SKM-1 treated with dmso at 0.1 percent for 144 hours (cell line): ENCODE measurements around the gene SETD1B.

ENCODE experiments used
- DNase-seq: peaks from one replicate; lab custom pipeline; 2025; ENCODE audit not compliant: unreplicated experiment; lab: John Stamatoyannopoulos, UW

SETD1B gene

DNA sequence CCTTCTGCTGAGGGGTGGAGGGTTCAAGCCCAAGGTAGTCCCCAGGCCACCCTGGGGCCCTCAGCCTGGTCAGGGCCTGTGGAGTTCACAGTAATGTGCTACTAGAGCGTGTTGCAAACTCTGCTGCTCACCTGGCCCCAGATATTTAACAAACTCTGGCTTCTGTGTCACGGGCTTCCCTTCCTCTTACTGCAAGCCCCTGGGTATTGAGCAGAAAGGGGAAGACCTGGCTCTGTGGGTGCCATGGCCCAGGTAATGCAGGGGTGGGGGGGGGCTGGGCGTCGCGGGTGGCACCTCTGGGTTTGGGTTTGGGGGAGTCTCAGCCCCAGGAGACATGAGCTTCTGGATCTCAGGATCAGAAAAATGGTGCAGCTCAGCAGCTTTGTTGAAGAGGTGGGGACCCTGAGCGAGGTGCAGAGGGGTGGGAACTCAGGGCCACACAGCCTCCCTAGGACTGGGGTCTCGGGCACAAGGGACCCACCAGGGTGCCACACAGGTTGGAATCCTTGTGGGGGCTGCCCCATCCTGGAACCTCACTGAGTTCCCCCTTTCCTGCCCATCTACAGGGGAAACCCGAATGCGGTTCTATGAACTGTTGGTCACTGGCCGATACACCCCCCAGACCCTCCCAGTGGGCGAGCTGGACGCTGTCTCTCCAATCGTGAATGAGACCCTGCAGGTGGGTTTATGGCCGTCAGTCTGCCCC, 4.0 kb downstream of the SETD1B start:
- no peak for DNase-seq

DNA sequence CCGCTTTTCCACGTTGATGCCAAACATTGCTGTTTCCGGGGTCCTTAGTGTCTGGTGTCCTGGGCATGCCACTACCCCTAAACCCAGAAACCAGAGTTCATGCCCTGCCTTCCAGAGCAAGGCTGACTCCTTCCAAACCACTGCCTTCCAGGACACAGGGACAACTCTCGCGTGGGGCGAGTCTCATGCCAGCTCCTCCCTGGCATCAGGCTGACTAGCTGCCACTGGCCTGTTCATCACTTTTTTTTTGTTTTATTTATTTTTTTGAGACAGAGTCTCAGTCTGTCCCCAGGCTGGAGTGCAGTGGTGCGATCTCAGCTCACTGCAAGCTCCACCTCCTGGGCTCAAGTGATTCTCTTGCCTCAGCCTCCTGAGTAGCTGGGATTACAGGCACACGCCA, 4.8 kb downstream of the SETD1B start:
- DNase-seq = no peak

DNA sequence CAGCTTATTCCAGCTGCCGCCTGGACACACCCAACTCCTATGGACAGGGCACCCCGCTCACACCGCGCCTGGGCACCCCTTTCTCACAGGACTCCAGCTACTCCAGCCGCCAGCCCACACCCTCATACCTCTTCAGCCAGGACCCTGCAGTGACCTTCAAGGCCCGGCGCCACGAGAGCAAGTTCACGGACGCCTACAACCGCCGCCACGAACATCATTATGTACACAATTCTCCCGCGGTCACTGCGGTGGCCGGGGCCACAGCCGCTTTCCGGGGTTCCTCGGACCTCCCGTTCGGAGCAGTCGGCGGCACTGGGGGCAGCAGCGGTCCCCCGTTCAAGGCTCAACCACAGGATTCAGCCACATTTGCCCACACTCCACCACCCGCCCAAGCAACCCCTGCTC, 5.9 kb downstream of the SETD1B start:
- no peak for DNase-seq

DNA sequence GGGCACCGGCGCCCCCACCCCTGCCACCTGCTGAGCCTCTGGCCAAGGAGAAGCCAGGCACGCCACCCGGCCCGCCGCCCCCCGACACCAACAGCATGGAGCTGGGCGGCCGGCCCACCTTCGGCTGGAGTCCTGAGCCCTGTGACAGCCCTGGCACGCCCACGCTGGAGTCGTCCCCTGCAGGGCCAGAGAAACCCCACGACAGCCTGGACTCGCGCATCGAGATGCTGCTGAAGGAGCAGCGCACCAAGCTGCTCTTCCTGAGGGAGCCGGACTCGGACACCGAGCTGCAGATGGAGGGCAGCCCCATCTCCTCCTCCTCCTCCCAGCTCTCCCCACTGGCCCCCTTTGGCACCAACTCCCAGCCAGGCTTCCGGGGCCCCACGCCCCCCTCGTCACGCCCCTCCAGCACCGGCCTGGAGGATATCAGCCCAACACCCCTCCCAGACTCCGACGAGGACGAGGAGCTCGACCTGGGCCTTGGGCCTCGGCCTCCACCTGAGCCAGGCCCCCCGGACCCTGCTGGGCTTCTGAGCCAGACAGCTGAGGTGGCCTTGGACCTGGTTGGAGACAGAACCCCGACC, 6.5 kb downstream of the SETD1B start:
- DNase-seq = no peak

DNA sequence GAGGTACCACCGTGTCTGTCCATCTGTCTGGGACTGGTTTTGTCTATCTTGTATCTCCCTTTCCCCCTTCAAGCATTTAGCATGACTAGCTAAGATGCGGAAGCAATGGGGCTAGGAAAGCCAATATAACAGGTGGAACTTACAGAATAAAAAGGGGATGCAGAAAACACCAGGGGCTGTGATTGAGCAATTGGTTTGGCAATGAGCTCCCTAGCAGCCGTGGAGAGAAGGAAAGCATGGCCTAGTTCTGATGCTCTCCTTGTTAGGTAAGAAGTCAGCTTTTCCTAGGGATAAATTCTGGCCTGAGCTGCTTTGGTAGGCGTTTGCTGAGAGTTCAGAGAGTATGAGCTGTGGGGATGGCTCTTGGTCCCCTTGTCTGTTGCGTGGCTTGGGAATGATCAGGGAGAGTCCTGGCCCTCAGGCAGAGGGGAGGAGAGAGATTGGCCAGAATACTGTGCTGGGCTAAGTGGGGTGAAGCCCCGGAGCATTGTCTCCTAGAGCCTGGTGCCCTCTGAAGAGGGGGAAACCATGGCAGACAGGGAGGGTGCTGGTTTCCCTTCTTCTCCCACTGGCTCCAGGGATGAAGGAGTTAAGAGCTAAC, 7.1 kb downstream of the SETD1B start:
- DNase-seq = no peak

DNA sequence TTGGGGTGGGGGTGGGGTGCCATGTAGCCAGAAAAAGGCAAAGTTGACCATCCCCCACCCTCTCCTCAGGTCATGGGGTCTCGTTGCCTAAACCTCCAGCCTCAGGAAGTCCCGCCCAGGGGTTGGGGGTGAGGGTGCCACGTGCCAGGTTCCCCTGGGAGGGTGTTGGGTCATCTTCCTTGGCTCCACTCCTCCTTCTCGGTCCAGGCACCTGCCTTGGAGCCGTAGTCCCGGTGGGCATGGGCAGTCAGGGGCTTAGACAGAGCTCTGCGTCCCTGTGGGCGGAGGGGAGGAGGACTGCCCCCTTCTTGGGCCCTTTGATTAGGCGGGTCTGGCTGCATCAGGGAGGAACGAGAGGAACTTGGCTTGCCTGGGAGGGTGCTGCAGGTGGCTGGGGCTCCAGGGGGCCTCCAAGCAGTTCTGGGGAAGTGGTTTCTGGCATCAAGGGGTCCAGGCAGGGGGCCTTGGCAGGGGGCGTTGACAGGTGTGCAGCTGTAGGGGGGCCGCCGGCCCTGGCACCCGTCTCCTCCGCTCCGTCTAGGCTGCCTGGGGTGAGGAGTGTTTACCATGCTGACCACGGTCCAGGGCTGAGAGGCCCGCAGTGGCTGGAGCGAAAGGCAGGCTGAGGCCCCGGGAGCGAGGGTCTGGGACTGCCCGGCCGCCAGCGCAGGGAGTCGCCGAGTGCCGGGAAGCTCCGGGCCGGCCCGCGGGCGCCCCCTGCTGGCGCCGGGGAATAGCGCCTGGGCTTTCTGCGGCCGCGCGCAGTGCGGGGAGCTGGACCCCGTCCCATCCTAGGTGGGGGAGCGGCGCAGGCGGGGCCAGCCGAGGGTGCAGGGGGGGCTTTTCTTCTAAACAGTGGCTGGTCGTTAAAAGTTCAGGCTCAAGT, 7.9 kb downstream of the SETD1B start:
- no peak for DNase-seq

DNA sequence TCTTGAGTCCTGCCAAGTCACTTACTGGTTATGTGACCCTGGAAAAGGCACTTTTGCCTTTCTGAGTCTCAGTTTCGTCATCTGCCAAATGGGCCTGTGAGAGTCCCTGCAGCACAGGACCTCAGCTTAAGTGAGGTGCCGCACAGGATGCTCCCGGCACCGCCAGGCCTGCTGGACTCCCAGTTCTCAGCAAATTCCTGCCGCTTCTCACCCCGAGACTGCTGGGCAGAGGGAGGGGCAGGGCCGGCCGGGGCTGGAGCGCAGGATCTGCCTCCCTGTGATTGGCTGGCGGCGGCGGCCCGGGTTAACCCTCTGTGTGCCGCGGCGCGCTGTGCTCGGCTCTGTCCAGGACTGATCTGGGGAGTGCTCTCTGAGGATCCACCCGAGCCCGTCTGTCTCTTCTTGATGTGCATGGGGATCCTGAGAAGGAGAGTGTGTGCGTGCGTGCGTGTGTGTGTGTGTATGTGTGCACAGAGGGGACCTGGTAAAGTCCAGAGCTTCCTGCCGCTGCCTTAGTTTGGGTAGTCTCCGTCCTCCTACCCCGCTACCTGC, 8.6 kb downstream of the SETD1B start:
- no peak for DNase-seq

DNA sequence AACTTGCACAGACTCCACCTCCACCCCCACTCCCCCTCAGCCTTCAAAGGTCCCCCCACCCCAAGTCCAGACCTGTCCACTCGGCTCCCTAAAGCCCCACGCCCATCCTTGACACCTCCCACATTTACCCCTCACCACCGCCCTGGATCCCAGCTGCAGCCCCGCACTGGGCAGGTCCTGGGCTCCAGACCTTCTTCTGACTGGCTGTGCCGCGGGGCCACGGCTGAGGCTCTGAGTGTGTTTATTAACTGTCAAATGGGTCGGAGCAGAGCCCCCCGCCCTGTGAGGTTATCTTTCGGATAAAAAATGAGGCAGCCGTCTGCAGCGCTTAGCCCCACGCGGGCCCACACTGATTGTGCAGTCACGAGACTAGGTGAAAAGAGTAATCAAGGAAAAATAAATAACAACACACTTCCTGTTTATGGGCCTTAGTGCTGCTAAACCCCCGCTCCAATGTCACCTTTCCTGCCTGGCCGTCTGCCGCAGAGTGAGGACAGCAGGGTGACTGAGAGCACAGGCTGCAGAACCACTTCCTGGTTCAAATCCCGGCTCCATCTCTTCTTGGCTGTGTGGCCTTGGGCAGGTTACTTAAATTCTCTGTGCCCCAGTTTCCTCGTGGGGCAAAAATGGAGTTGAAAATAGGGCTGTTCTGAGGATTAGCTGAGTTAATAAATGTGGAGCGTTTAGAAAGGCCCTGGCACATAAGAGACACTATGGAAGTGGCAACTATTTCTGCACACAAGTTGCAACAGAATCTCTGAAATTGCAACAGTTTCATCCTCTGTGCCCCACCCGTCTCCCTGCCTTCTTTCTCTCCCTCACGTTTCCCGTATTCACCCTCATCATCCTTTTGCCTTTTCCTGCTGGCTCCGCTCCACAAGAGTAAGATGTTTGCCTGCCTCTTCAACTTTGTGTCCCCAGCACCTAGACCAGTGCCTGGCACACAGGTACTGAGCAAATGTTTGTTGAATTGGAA, 9.4 kb downstream of the SETD1B start:
- DNase-seq = no peak

DNA sequence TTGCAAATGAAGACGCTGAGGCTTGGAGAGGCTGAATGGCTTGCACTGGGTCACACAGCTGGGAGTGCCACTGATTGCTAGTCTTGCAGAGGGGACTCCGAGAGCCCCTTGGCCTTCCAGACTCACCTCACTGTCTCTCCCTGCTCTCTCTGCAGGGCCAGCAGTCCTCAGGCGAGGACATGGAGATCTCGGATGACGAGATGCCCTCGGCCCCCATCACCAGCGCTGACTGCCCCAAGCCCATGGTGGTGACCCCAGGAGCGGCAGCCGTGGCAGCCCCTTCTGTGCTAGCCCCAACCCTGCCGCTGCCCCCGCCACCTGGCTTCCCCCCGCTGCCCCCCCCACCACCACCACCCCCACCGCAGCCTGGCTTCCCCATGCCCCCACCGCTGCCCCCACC, 10.1 kb downstream of the SETD1B start:
- no peak for DNase-seq

DNA sequence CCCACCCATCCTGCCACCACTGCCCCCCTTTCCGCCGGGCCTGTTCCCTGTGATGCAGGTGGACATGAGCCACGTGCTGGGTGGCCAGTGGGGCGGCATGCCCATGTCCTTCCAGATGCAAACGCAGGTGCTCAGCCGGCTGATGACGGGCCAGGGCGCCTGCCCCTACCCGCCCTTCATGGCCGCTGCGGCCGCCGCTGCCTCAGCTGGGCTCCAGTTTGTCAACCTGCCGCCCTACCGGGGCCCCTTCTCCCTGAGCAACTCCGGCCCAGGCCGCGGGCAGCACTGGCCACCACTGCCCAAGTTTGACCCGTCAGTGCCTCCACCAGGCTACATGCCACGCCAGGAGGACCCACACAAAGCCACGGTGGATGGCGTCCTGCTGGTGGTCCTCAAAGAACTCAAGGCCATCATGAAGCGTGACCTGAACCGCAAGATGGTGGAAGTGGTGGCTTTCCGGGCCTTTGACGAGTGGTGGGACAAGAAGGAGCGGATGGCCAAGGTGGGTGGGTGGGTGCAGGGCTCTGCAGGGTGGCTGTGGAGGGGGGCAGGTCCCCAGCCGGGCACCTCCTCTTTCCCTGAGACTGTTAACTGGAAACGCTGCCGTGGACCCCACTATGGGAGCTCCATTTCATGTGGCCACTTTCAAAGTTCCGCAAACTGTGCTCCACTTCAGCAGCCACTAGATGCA, 10.8 kb downstream of the SETD1B start:
- no peak for DNase-seq

DNA sequence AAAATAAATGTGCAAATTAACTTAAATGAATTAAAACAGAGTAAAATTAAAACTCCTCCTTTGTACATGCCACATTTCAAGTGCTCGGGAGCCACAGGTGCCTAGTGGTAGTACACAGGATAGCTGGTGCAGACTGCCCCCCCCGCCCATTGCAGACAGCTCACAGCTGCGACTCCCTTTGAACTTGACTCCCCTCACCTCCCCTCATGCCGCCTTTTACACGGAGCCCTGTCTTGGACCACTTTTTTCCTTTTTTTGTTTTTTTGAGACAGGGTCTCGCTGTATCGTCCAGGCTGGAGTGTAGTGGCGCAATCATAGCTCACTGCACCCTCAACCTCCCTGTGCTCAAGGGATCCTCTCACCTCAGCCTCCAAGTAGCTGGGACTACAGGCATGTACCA, 11.5 kb downstream of the SETD1B start:
- DNase-seq = no peak

DNA sequence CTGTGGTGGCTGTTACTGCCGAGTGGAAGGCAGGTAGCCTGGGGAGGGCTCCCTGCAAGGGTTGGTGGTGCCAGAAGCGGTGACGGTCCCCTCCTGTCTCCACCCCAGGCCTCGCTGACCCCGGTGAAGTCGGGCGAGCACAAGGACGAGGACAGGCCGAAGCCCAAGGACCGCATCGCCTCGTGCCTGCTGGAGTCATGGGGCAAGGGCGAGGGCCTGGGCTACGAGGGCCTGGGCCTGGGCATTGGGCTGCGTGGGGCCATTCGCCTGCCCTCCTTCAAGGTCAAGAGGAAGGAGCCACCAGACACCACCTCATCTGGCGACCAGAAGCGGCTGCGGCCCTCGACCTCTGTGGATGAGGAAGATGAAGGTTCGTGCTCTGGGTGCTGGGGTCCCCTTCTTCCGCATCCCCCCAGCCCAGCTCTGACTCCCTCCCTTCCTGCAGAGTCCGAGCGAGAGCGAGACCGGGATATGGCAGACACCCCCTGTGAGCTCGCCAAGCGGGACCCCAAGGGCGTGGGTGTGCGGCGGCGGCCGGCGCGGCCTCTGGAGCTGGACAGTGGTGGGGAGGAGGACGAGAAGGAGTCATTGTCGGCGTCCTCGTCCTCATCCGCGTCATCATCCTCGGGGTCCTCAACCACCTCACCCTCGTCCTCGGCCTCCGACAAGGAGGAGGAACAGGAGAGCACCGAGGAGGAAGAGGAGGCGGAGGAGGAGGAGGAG, 13.3 kb downstream of the SETD1B start:
- no peak for DNase-seq

DNA sequence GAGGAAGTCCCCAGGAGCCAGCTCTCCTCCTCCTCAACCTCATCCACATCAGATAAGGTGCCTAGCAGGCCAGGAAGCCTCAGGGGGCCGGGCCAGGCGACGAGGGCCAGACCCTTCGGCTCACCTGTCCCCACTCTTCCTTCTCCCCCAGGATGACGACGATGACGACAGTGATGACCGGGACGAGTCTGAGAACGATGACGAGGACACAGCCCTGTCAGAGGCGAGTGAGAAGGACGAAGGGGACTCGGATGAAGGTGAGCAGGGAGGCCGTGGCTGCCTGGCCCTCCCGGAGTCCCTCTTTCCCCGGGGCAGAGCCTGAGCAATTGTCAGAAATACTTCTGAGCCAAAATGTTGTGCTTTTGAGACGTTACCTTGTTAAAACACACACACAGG, 13.8 kb downstream of the SETD1B start:
- DNase-seq = no peak

DNA sequence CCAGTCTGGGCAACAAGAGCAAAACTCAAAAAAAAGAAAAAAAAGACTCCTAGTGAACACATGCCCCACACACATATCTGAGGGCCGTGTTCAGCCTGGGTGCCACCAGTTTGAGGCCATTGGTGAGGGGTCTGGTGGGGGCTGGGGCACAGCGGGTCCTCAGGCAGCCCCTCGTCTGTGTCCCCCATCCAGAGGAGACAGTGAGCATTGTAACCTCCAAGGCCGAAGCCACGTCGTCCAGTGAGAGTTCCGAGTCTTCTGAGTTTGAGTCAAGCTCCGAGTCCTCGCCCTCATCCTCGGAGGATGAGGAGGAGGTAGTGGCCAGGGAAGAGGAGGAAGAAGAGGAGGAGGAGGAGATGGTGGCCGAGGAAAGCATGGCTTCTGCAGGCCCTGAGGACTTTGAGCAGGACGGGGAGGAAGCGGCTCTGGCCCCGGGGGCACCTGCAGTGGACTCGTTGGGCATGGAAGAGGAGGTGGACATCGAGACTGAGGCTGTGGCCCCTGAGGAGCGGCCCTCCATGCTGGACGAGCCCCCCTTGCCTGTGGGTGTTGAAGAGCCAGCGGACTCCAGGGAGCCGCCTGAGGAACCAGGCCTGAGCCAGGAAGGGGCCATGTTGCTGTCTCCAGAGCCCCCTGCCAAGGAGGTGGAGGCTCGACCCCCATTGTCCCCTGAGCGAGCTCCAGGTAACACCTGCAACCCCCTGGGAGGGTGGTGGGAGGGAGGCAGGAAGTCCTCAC, 15.6 kb downstream of the SETD1B start:
- DNase-seq = no peak

DNA sequence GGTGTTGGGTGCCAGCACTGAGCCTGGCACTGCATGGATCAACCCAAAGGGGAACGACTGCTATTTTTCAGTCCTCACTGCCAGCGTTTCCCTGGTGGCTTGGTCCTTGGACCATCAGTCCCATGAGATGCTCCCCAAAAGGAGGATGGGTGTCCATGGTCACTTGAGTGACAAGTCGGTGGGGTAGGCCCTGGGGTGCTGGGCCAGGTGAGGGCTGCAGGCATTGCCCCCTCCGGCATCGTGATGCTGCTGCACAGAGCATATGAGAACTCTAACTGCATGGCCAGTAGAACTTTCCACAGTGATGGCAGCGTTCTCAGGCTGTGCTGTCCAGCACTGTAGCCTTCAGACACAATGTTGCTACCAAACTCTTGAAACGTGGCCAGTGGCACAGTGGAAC, 16.2 kb downstream of the SETD1B start:
- no peak for DNase-seq

DNA sequence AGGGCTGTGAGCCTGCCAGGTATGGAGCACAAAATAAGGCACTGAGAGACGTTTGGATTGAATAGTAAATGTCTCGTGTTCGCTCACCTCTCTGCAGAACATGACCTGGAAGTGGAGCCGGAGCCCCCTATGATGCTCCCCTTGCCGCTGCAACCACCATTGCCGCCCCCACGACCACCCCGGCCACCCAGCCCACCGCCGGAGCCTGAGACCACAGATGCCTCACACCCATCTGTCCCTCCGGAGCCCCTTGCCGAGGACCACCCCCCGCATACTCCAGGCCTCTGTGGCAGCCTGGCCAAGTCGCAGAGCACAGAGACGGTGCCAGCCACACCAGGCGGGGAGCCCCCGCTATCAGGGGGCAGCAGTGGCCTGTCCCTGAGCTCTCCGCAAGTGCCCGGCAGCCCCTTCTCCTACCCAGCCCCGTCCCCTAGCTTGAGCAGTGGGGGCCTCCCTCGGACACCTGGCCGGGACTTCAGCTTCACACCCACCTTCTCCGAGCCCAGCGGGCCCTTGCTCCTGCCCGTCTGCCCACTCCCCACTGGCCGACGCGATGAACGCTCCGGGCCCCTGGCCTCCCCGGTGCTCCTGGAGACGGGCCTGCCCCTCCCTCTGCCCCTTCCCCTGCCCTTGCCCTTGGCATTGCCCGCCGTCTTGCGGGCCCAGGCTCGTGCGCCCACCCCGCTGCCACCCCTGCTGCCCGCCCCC, 18.7 kb downstream of the SETD1B start:
- no peak for DNase-seq

DNA sequence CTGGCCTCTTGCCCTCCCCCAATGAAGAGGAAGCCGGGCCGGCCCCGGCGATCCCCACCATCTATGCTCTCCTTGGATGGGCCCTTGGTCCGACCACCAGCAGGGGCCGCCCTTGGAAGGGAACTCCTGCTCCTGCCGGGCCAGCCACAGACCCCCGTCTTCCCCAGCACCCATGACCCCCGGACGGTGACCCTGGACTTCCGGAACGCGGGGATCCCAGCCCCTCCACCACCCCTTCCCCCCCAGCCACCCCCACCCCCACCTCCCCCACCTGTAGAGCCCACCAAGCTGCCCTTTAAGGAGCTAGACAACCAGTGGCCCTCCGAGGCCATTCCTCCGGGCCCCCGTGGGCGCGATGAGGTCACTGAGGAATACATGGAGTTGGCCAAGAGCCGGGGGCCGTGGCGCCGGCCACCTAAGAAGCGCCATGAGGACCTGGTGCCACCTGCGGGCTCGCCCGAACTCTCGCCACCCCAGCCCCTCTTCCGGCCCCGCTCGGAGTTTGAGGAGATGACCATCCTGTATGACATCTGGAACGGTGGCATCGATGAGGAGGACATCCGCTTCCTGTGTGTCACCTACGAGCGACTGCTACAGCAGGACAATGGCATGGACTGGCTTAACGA, 19.4 kb downstream of the SETD1B start:
- no peak for DNase-seq
